ENCODE results near the gene C20orf173. TPM values are rescaled to one million over a fixed set of nuclear protein-coding genes. Genes with fewer than 3 reads are reported as not detected.

Gene C20orf173
- total RNA-seq, 1 experiment from 2014 or later: not detected

- CTCF ChIA-PET: no interaction called here
- no TSS peak for BruUV-seq (replicated peaks)
Measured at GRCh38 chr20:35514371-35514932, 15.0 kb downstream of the C20orf173 start.

GRCh38 chr20:35511814-35512420, 17.5 kb downstream of the C20orf173 start:
- BruUV-seq (replicated peaks): no TSS peak
- H3K4me1 ChIP-seq (ENCODE audit: control insufficient read depth, insufficient read depth, low read length): peaks cover 3% of the 10 kb centered on the region; the same call in 1 of the 2 replicates
- in situ Hi-C loops (cut with HindIII; ENCODE audit: low pct_unique_long_range_greater_than_20kb, low sequenced_read_pairs): no loop called here
- TF ChIP-seq POLR2AphosphoS5 (IDR thresholded peaks at IDR 0.05; ENCODE audit: low read depth, low read length) (no peak), CTCF (IDR thresholded peaks at IDR 0.05) (peak; percentile 81; the same call in 1 of the 2 replicates)
- no peak overlapping the region for H3K4me3 ChIP-seq (ENCODE audit: low read depth in 2 of 2, low read length in 2 of 2)
- no peaks in the 10 kb centered on the region for H3K9me3 ChIP-seq (ENCODE audit: control insufficient read depth, insufficient read depth, low read depth, low read length)
- ChIA-PET CTCF (interaction anchor here (0.5 to 0.9 kb wide), 2 partner anchors 44 to 49 kb away, joined by 3 to 4 read pairs; no protein-coding TSS in a partner anchor), POLR2A (no interaction called here)
- no peaks in the 10 kb centered on the region for H3K27me3 ChIP-seq (ENCODE audit: control insufficient read depth, insufficient read depth, low read length)
- intact Hi-C loops (cut with micrococcal nuclease; ENCODE audit: unreplicated experiment): no loop called here
- no peak overlapping the region for H3K27ac ChIP-seq (ENCODE audit: low read length)
- DNase-seq (ENCODE audit: low read depth, low spot score): no peak
- no peak; the same call in 1 of the 2 replicates for ATAC-seq
- H3K36me3 ChIP-seq (ENCODE audit: control insufficient read depth, insufficient read depth, low read length): no peaks in the 10 kb centered on the region; the same call in 1 of the 2 replicates

More at GRCh38 chr20:35514371-35514932, 15.0 kb downstream of the C20orf173 start:
- Histone ChIP-seq H3K4me1 (ENCODE audit: control insufficient read depth, insufficient read depth, low read length) (peaks cover 3% of the 10 kb centered on the region; the same call in 1 of the 2 replicates), H3K4me3 (ENCODE audit: low read depth in 2 of 2, low read length in 2 of 2) (no peak overlapping the region), H3K9me3 (ENCODE audit: control insufficient read depth, insufficient read depth, low read depth, low read length) (no peaks in the 10 kb centered on the region), H3K36me3 (ENCODE audit: control insufficient read depth, insufficient read depth, low read length) (no peaks in the 10 kb centered on the region; the same call in 1 of the 2 replicates), H3K27me3 (ENCODE audit: control insufficient read depth, insufficient read depth, low read length) (no peaks in the 10 kb centered on the region), H3K27ac (ENCODE audit: low read length) (no peak overlapping the region)
- POLR2A ChIA-PET: interaction anchor here (0.5 kb wide), 1 partner anchor 230 kb away, joined by 7 read pairs; the partner anchor contains the start of gene EIF6
- DNase-seq (ENCODE audit: low read depth, low spot score) (no peak), ATAC-seq (no peak)
- no peak for TF ChIP-seq TCF7L2 (IDR thresholded peaks at IDR 0.05; ENCODE audit: low read depth, low read length)
- no peak for TF ChIP-seq REST (IDR thresholded peaks at IDR 0.05; ENCODE audit: insufficient read depth in 1 of 2, low read depth in 2 of 2, low read length in 1 of 2)
- TF ChIP-seq POLR2AphosphoS5 (IDR thresholded peaks at IDR 0.05; ENCODE audit: low read depth, low read length): no peak
- TF ChIP-seq CTCF (IDR thresholded peaks at IDR 0.05): no peak
- TF ChIP-seq SIN3A (IDR thresholded peaks at IDR 0.05; ENCODE audit: borderline replicate concordance, insufficient read depth, low read depth, low read length): no peak
- in situ Hi-C loops (cut with HindIII; ENCODE audit: low pct_unique_long_range_greater_than_20kb, low sequenced_read_pairs): no loop called here
- intact Hi-C loops (cut with micrococcal nuclease; ENCODE audit: unreplicated experiment): no loop called here

Data from Panc1 (cell line).